Activated CD8-positive, alpha-beta T cell treated with anti-CD3 and anti-CD28 coated beads for 36 hours (primary cell): ENCODE results near the gene MAN1A1. TPM values are rescaled to one million over a fixed set of nuclear protein-coding genes. Genes with fewer than 3 reads are reported as not detected.

ENCODE experiments used
- ATAC-seq: fragments of 200-7000 bp; cut with Tn5 transposase; one replicate; pipeline ENCODE4 v1.10.0; 2021; ENCODE audit warnings: mild to moderate bottlenecking, moderate library complexity
- CTCF ChIA-PET: fragments of 350-600 bp; sonication (Branson Sonifier 250); formaldehyde crosslinking; loops from one replicate; lab custom pipeline; 2021; ENCODE audit warnings: antibody characterized with exemption; lab: Charles Lee
- POLR2A ChIA-PET: fragments of 350-600 bp; sonication (Branson Sonifier 250); formaldehyde crosslinking; loops from one replicate; lab custom pipeline; 2021; ENCODE audit warnings: antibody characterized with exemption; lab: Charles Lee
- DNase-seq: peaks from one replicate; pipeline ENCODE4 v3.0.0-alpha.2; 2020
- H3K27ac Mint-ChIP-seq: one replicate; pipeline ENCODE4 v1.8.0; 2021; ENCODE audit warnings: mild to moderate bottlenecking, mixed read lengths
- H3K27me3 Mint-ChIP-seq: one replicate; pipeline ENCODE4 v1.8.0; 2021; ENCODE audit warnings: mixed read lengths
- H3K36me3 Mint-ChIP-seq: one replicate; pipeline ENCODE4 v1.8.0; 2021; ENCODE audit warnings: low read depth, mixed read lengths
- H3K4me1 Mint-ChIP-seq: one replicate; pipeline ENCODE4 v1.8.0; 2021; ENCODE audit warnings: low read depth, mixed read lengths
- H3K4me3 Mint-ChIP-seq: one replicate; pipeline ENCODE4 v1.8.0; 2021; ENCODE audit warnings: mild to moderate bottlenecking, moderate library complexity, mixed read lengths
- H3K9me3 Mint-ChIP-seq: one replicate; pipeline ENCODE4 v1.8.0; 2021; ENCODE audit warnings: mixed read lengths
- intact Hi-C: fragments of 100-400 bp; cut with micrococcal nuclease; formaldehyde crosslinking; loops from one replicate; pipeline ENCODE4 v1.10.0; 2022
- total RNA-seq, 2 experiments: library from RNA; stranded (reverse); gene quantifications; one replicate each; pipeline ENCODE4 v1.2.3, GENCODE V29; 2021
- TF ChIP-seq, protein P1 (sequence below): fragments of 200-600 bp; IDR thresholded peaks from one replicate; pipeline ENCODE4 v1.8.0; 2022; ENCODE audit warnings: antibody characterized with exemption, mild to moderate bottlenecking

MAN1A1 gene
- total RNA-seq, 2 experiments from 2014 or later: 18.5 to 19.4 TPM

DNA sequence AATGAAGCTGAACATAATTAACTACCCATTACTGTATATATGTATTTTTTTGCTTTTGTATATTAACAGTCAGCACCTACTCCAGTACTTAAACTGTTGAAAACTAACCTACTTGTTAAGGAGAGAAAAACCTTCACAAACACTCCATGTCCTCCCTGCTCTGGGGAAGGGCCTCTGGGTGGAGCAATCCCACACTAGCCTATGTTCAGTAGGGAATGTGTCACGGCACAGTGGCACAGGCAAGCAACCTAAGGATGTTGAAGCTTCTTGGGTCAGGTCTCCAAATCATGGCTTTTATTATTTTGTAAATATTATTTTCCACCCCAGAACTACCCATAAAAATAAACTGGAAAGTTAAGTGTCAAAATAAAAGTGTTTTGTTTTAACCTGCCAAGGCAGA lies 5.3 kb downstream of the MAN1A1 start:
- peaks cover 29% of the 10 kb centered on the region for H3K36me3 Mint-ChIP-seq
- no peaks in the 10 kb centered on the region for H3K9me3 Mint-ChIP-seq
- intact Hi-C loops: no loop called here
- no peak for DNase-seq
- no peak overlapping the region for H3K27ac Mint-ChIP-seq
- H3K27me3 Mint-ChIP-seq: no peaks in the 10 kb centered on the region
- H3K4me1 Mint-ChIP-seq: peaks cover 69% of the 10 kb centered on the region
- TF ChIP-seq, protein P1, sequence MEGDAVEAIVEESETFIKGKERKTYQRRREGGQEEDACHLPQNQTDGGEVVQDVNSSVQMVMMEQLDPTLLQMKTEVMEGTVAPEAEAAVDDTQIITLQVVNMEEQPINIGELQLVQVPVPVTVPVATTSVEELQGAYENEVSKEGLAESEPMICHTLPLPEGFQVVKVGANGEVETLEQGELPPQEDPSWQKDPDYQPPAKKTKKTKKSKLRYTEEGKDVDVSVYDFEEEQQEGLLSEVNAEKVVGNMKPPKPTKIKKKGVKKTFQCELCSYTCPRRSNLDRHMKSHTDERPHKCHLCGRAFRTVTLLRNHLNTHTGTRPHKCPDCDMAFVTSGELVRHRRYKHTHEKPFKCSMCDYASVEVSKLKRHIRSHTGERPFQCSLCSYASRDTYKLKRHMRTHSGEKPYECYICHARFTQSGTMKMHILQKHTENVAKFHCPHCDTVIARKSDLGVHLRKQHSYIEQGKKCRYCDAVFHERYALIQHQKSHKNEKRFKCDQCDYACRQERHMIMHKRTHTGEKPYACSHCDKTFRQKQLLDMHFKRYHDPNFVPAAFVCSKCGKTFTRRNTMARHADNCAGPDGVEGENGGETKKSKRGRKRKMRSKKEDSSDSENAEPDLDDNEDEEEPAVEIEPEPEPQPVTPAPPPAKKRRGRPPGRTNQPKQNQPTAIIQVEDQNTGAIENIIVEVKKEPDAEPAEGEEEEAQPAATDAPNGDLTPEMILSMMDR: no peak
- CTCF ChIA-PET: interaction anchor here (1.3 to 1.8 kb wide), 3 partner anchors 10 to 215 kb away, joined by 4 to 6 read pairs (median 6); no protein-coding TSS in a partner anchor
- POLR2A ChIA-PET: interaction anchor here (1.8 kb wide), 1 partner anchor 10 kb away, joined by 4 read pairs; no protein-coding TSS in a partner anchor
- ATAC-seq: no peak
- no peak overlapping the region for H3K4me3 Mint-ChIP-seq

DNA sequence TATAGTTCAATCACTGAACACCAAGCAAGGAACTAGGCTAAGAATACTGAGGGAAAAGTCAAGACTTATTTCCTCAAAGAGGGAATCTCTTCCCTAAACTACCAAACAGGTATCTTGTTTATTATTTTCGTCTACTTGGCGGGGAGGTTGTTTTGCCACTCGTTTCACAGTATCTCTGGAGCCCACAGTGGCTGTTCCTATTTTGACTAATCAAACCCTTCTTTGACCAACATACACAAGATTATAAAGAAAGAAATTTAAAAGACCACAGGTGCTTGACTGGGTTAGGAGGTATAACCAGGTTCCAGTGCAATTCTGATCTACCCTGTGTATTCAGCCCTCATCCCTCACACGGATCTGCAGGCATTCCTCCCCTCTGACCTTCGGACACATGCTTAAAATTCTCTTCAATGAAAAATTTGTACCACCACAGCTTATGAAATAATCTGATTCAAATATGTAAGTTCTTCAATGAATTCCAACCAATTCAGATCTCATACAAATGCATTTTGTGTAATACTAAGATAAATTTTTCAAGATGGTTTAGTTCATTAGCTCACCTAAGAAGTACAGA lies 5.9 kb downstream of the MAN1A1 start:
- Mint-ChIP-seq H3K9me3 (no peaks in the 10 kb centered on the region), H3K27me3 (no peaks in the 10 kb centered on the region), H3K4me3 (no peak overlapping the region), H3K4me1 (peaks cover 72% of the 10 kb centered on the region), H3K27ac (no peak overlapping the region), H3K36me3 (peaks cover 33% of the 10 kb centered on the region)
- CTCF ChIA-PET: interaction anchor here (1.0 to 1.8 kb wide), 4 partner anchors 10 to 214 kb away, joined by 3 to 6 read pairs (median 5); no protein-coding TSS in a partner anchor
- DNase-seq (no peak), ATAC-seq (no peak)
- TF ChIP-seq, protein P1: no peak
- POLR2A ChIA-PET: interaction anchor here (1.8 kb wide), 1 partner anchor 9 kb away, joined by 4 read pairs; no protein-coding TSS in a partner anchor
- intact Hi-C loops: no loop called here

- ChIA-PET CTCF (interaction anchor here (0.9 to 1.8 kb wide), 4 partner anchors 29 to 214 kb away, joined by 3 to 6 read pairs (median 4); no protein-coding TSS in a partner anchor), POLR2A (no interaction called here)
- H3K9me3 Mint-ChIP-seq: no peaks in the 10 kb centered on the region
- no peak overlapping the region for H3K27ac Mint-ChIP-seq
- peaks cover 76% of the 10 kb centered on the region for H3K4me1 Mint-ChIP-seq
- no peak for ATAC-seq
- peak; percentile 11 for DNase-seq
- H3K4me3 Mint-ChIP-seq: no peak overlapping the region
- TF ChIP-seq, protein P1: no peak
- intact Hi-C loops: no loop called here
- peaks cover 32% of the 10 kb centered on the region for H3K36me3 Mint-ChIP-seq
- H3K27me3 Mint-ChIP-seq: no peaks in the 10 kb centered on the region
Measured at GRCh38 chr6:119343167-119343566, 6.4 kb downstream of the MAN1A1 start.

- intact Hi-C loops: no loop called here
- peaks cover 26% of the 10 kb centered on the region for H3K36me3 Mint-ChIP-seq
- no peak overlapping the region for H3K27ac Mint-ChIP-seq
- TF ChIP-seq, protein P1: no peak
- ChIA-PET CTCF (interaction anchor here (0.9 kb wide), 1 partner anchor 28 kb away, joined by 3 read pairs; no protein-coding TSS in a partner anchor), POLR2A (interaction anchor here (1.1 kb wide), 1 partner anchor 28 kb away, joined by 3 read pairs; no protein-coding TSS in a partner anchor)
- no peaks in the 10 kb centered on the region for H3K9me3 Mint-ChIP-seq
- no peaks in the 10 kb centered on the region for H3K27me3 Mint-ChIP-seq
- H3K4me1 Mint-ChIP-seq: peaks cover 76% of the 10 kb centered on the region
- ATAC-seq (no peak), DNase-seq (no peak)
- no peak overlapping the region for H3K4me3 Mint-ChIP-seq
Measured at GRCh38 chr6:119342430-119342829, 7.1 kb downstream of the MAN1A1 start.
